PC-9 (cell line): ENCODE data around the gene TMEM125.

Experiments used
- EZH2 ChIP-seq: fragments of 200-600 bp; sonication (generic); IDR thresholded peaks from 2 replicates; pipeline ENCODE4 v1.8.0; 2017; ENCODE audit warnings: antibody characterized with exemption, low read depth
- TF ChIP-seq, protein P1 (sequence below): fragments of 200-600 bp; sonication (generic); conservative IDR thresholded peaks from 2 replicates; pipeline ENCODE4 v1.6.1; 2017; ENCODE audit warnings: mixed run types, antibody characterized with exemption, mild to moderate bottlenecking, moderate library complexity

DNA sequence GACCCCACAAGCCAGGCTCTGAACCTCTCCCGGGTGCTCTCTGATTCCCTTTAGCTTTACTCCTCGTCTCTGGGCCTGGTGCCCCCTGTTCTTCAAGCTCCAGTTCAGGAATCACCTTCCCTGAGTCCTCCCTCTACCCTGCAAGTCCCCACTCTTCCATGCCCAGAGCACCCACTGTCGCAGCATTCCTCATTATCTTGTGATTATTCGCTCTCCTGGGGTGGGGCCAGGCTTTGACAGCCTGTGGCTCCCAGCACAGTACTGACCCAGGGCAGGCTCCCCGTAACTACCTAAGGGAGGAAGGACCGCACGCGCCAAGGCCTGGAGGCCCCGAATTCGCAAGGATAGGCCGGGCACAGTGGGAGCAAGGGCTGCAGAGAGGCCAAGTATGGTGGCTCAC is 16.3 kb downstream of the TMEM125 start:
- TF ChIP-seq, protein P1, sequence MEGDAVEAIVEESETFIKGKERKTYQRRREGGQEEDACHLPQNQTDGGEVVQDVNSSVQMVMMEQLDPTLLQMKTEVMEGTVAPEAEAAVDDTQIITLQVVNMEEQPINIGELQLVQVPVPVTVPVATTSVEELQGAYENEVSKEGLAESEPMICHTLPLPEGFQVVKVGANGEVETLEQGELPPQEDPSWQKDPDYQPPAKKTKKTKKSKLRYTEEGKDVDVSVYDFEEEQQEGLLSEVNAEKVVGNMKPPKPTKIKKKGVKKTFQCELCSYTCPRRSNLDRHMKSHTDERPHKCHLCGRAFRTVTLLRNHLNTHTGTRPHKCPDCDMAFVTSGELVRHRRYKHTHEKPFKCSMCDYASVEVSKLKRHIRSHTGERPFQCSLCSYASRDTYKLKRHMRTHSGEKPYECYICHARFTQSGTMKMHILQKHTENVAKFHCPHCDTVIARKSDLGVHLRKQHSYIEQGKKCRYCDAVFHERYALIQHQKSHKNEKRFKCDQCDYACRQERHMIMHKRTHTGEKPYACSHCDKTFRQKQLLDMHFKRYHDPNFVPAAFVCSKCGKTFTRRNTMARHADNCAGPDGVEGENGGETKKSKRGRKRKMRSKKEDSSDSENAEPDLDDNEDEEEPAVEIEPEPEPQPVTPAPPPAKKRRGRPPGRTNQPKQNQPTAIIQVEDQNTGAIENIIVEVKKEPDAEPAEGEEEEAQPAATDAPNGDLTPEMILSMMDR, result no peak
- no peak for TF ChIP-seq EZH2
